HepG2 (cell line): Measurements from ENCODE around the gene SERINC2. TPM values are rescaled to one million over a fixed set of nuclear protein-coding genes. Genes with fewer than 3 reads are reported as not detected.
"Not testable (repeated sequence)": the region's sequence is repeated elsewhere in the genome, so short reads cannot be mapped to it uniquely, and the experiment has no call there.

Experiments
- ATAC-seq: fragments of 200-7000 bp; cut with Tn5 transposase; 3 replicates; pipeline ENCODE4 v1.9.1; 2020; ENCODE audit warnings: mild to moderate bottlenecking, moderate library complexity
- BruUV-seq: library from RNA; stranded (reverse); fragments of 400-500 nt; replicated peaks from 2 replicates; lab custom pipeline; 2021; lab: Mats Ljungman, UMichigan
- CTCF ChIA-PET: fragments of 300-600 bp; formaldehyde crosslinking; extraction: SDS; loops from one replicate; lab custom pipeline; 2021; ENCODE audit warnings: low total read pairs, inconsistent platforms, low intra/inter-chr PET ratio; lab: Yijun Ruan, JAX
- POLR2A ChIA-PET: fragments of 350-600 bp; sonication (Branson Sonifier 250); formaldehyde crosslinking; loops from one replicate; lab custom pipeline; 2020; ENCODE audit warnings: antibody characterized with exemption, inconsistent platforms; lab: Yijun Ruan, JAX
- DNase-seq: peaks from one replicate; pipeline ENCODE4 v3.0.0-alpha.2; 2015; ENCODE audit warnings: low spot score
- FAIRE-seq: peaks from 3 replicates; lab custom pipeline; 2011; peaks lifted over from hg19 to GRCh38; lab: Jason Lieb, UNC
- H2AFZ ChIP-seq: one replicate; pipeline ENCODE4 v1.6.1; 2011; ENCODE audit warnings: low read length, inconsistent platforms
- H3K27ac ChIP-seq: fragments of 300-600 bp; 3 replicates; pipeline ENCODE4 v1.8.0; 2011; ENCODE audit warnings: mixed run types, mild to moderate bottlenecking, mixed read lengths, low read length, inconsistent platforms; ENCODE audit not compliant: insufficient read depth; ENCODE audit errors: extremely low read length
- H3K27me3 ChIP-seq, 2 experiments: fragments of 200-600 bp in 1 of 2; 2 replicates in 1 of 2; 3 replicates in 1 of 2; pipeline versions ENCODE4 v1.6.0 to v1.8.0; 2011; ENCODE audit warnings: low read length in 2 of 2, mild to moderate bottlenecking in 2 of 2, moderate library complexity in 2 of 2, inconsistent platforms in 1 of 2; ENCODE audit not compliant: insufficient read depth in 2 of 2, control insufficient read depth in 1 of 2
- H3K36me3 ChIP-seq, 2 experiments: fragments of 200-600 bp in 1 of 2; replicated peaks in 1 of 2; 2 replicates in 1 of 2; 3 replicates in 1 of 2; pipeline versions ENCODE4 v1.5.1 to v1.8.0; 2011; ENCODE audit warnings: low read length in 2 of 2, inconsistent platforms in 1 of 2; ENCODE audit not compliant: insufficient read depth in 2 of 2, control insufficient read depth in 1 of 2
- H3K4me1 ChIP-seq: 2 replicates; pipeline ENCODE4 v1.5.1; 2012; ENCODE audit warnings: low read length, inconsistent platforms; ENCODE audit not compliant: insufficient read depth
- H3K4me2 ChIP-seq: 2 replicates; pipeline ENCODE4 v1.6.0; 2011; ENCODE audit warnings: low read depth, low read length, inconsistent platforms
- H3K4me3 ChIP-seq, 3 experiments: fragments of 200-600 bp in 1 of 3; sonication (generic), shearing (Covaris generic) in 1 of 3; replicated peaks in 1 of 3; 2 replicates each; pipeline ENCODE4 v1.5.1; 2011 to 2016; ENCODE audit warnings: low read length in 3 of 3, inconsistent platforms in 2 of 3, low read depth in 2 of 3, mild to moderate bottlenecking in 2 of 3, control low read depth in 1 of 3, mixed read lengths in 1 of 3; ENCODE audit not compliant: insufficient read depth in 1 of 3
- H3K79me2 ChIP-seq: one replicate; pipeline ENCODE4 v1.6.1; 2011; ENCODE audit warnings: low read length, inconsistent platforms; ENCODE audit not compliant: insufficient read depth
- H3K9ac ChIP-seq: 2 replicates; pipeline ENCODE4 v1.6.0; 2011; ENCODE audit warnings: mild to moderate bottlenecking, low read depth, low read length, inconsistent platforms; ENCODE audit not compliant: insufficient read depth
- H3K9me3 ChIP-seq: 2 replicates; pipeline ENCODE4 v1.5.1; 2012; ENCODE audit warnings: mild to moderate bottlenecking, low read length
- H4K20me1 ChIP-seq: 2 replicates; pipeline ENCODE4 v1.6.0; 2011; ENCODE audit warnings: inconsistent platforms, mild to moderate bottlenecking, low read length, moderate library complexity; ENCODE audit not compliant: insufficient read depth
- BCL6 ChIP-seq: IDR thresholded peaks from 2 replicates; pipeline ENCODE4 v1.6.1; 2016; ENCODE audit warnings: missing genetic modification reagents, missing compliant biosample characterization
- HNF4A ChIP-seq: sonication (generic); formaldehyde crosslinking; IDR thresholded peaks from 2 replicates; pipeline ENCODE4 v1.4.0; 2020; ENCODE audit warnings: missing genetic modification reagents
- HNF4G ChIP-seq, 2 experiments: sonication (generic) in 1 of 2; formaldehyde crosslinking in 1 of 2; IDR thresholded peaks; 2 replicates each; pipeline versions ENCODE4 v1.4.0 to v1.6.1; 2011 to 2020; ENCODE audit warnings: borderline replicate concordance in 2 of 2, low read depth in 2 of 2, mild to moderate bottlenecking in 2 of 2, low read length in 1 of 2, missing genetic modification reagents in 1 of 2, moderate library complexity in 1 of 2
- NRL ChIP-seq: sonication (generic); formaldehyde crosslinking; IDR thresholded peaks from 2 replicates; pipeline ENCODE4 v1.5.0; 2020; ENCODE audit warnings: missing genetic modification reagents, mild to moderate bottlenecking, moderate library complexity, borderline replicate concordance
- POLR2AphosphoS2 ChIP-seq: IDR thresholded peaks from 2 replicates; pipeline ENCODE4 v1.6.1; 2011; ENCODE audit warnings: low read depth, low read length, improper control_type of control experiment
- RARA ChIP-seq: IDR thresholded peaks from 2 replicates; pipeline ENCODE4 v1.6.1; 2016; ENCODE audit warnings: missing genetic modification reagents, missing compliant biosample characterization
- SALL1 ChIP-seq: sonication (generic); formaldehyde crosslinking; IDR thresholded peaks from 2 replicates; pipeline ENCODE4 v1.8.0; 2022; ENCODE audit warnings: mild to moderate bottlenecking, missing genetic modification reagents
- TEAD2 ChIP-seq: sonication (generic); formaldehyde crosslinking; IDR thresholded peaks from 2 replicates; pipeline ENCODE4 v1.9.0; 2021; ENCODE audit warnings: missing genetic modification reagents
- TEAD3 ChIP-seq: optimal IDR thresholded peaks from 2 replicates; pipeline ENCODE3; 2016; ENCODE audit warnings: borderline replicate concordance
- ZNF761 ChIP-seq: sonication (generic); formaldehyde crosslinking; conservative IDR thresholded peaks from 2 replicates; pipeline ENCODE4 v1.4.0; 2020; ENCODE audit warnings: mild to moderate bottlenecking, missing genetic modification reagents
- ZSCAN25 ChIP-seq: sonication (generic); formaldehyde crosslinking; IDR thresholded peaks from 2 replicates; pipeline ENCODE4 v1.8.0; 2022; ENCODE audit warnings: mild to moderate bottlenecking, missing genetic modification reagents
- ZZZ3 ChIP-seq: sonication (generic); formaldehyde crosslinking; IDR thresholded peaks from 2 replicates; pipeline ENCODE4 v1.4.0; 2020; ENCODE audit warnings: missing genetic modification reagents, mild to moderate bottlenecking, borderline replicate concordance
- WGBS: methylation state at CpG from one replicate; pipeline ENCODE4 v1.1.6; 2017; ENCODE audit warnings: low lambda C conversion rate; 5-methylcytosine and 5-hydroxymethylcytosine counted together
- in situ Hi-C: cut with HindIII; loops from 2 replicates; pipeline ENCODE4 v1.10.0; 2017; ENCODE audit warnings: low pct_unique_long_range_greater_than_20kb; ENCODE audit not compliant: extremely low pct_ligation_motif_present
- intact Hi-C: fragments of 100-400 bp; cut with micrococcal nuclease; formaldehyde crosslinking; loops from one replicate; pipeline ENCODE4 v1.10.0; 2022; ENCODE audit not compliant: unreplicated experiment
- polyA plus RNA-seq, 8 experiments: library from polyadenylated mRNA; depleted of rRNA in 3 of 8; stranded (reverse) in 7 of 8; unstranded in 1 of 8; fragments of >200 nt; fragmentation: Illumina TruSeq in 4 of 8; extraction: Trizol in 4 of 8; gene quantifications; 2 replicates each; pipeline versions ENCODE4 v1.2.1 to v1.2.3, GENCODE V29; 2011 to 2016; ENCODE audit warnings: low read depth in 4 of 8, missing spikeins in 1 of 8, mixed read lengths in 1 of 8; ENCODE audit not compliant: insufficient read depth in 1 of 8
- total RNA-seq, 5 experiments: library from RNA; depleted of rRNA; stranded (reverse); fragments of >200 nt; fragmentation: Illumina TruSeq; extraction: Trizol; gene quantifications; 2 replicates each; pipeline ENCODE4 v1.2.3, GENCODE V29; 2016; ENCODE audit warnings: low read depth in 1 of 5

The SERINC2 gene
- total and polyA plus RNA-seq, 2 of the 13 experiments (the other 11 are each of a cell fraction or from before 2014, with no cell fraction given), result 4.8 to 126 TPM

DNA sequence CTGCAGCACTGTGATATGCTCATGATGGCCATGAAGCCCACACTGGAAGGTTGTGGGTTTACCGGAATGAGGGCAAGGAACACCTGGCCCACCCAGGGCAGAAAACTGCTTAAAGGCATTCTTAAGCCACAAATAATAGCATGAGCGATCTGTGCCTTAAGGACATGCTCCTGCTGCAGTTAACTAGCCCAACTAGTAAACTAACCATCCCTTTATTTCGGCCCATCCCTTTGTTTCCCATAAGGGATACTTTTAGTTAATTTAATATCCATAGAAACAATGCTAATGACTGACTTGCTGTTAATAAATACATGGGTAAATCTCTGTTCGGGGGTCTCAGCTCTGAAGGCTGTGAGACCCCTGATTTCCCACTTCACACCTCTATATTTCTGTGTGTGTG lies 67.4 kb downstream of the SERINC2 start:
- peaks cover 35% of the 10 kb centered on the region for H3K4me1 ChIP-seq
- H3K79me2 ChIP-seq, FAIRE-seq, DNase-seq, intact Hi-C loops, H3K9ac ChIP-seq, H4K20me1 ChIP-seq, H3K27me3 ChIP-seq, H3K4me3 ChIP-seq, CTCF ChIA-PET, H3K4me2 ChIP-seq, POLR2A ChIA-PET, H2AFZ ChIP-seq, H3K9me3 ChIP-seq, ATAC-seq, BruUV-seq, in situ Hi-C loops, H3K36me3 ChIP-seq, H3K27ac ChIP-seq: not testable (repeated sequence)
- 47% methylated on average over 4 of the region's 4 CpGs for WGBS
- TF ChIP-seq ZNF761 (CRISPR knock-in tag), result peak; percentile 93; the same call in 1 of the 2 replicates

DNA sequence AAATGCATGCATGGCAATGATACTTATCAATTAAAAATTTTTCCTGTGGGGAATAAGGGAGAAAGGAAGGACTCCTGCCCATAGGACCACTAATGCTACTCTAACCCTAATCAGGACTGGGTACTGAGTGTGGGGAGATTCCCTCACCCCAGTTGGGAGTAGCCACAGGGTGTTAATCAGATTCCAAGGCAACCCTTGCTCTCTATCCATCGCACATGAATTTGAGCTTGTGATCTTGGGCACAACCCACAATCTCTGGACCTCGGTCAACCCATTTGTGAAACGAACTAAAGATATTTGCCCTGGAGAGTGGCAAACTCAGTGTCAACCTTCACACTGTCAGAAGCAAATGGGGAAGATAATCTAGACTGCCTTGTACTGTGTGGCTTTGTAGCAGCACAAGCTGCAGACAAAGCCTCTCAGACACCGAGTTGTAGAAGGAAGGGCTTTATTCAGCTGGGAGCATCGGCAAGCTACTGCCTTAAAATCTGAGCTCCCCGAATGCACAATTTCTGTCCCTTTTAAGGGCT lies 69.5 kb downstream of the SERINC2 start:
- H3K27me3 ChIP-seq, result no peaks in the 10 kb centered on the region; a peak in 1 of 5 replicates
- in situ Hi-C loops, result no loop called here
- H3K27ac ChIP-seq, result no peak overlapping the region
- ATAC-seq (peak; percentile 72), FAIRE-seq (no peak), DNase-seq (no peak)
- H3K4me3 ChIP-seq, result 0 out of 6 replicates have a peak overlapping the region, but pooled peaks of 1 of the 3 experiments have one; percentile 29
- peak overlapping the region; percentile 9; the same call in 1 of the 2 replicates for H3K9ac ChIP-seq
- CTCF ChIA-PET, result no interaction called here
- WGBS, result 2% methylated on average over 5 of the region's 6 CpGs
- no peak overlapping the region for H2AFZ ChIP-seq
- H3K36me3 ChIP-seq, result no peaks in the 10 kb centered on the region
- no peaks in the 10 kb centered on the region for H3K79me2 ChIP-seq
- H3K9me3 ChIP-seq, result 0 out of 2 replicates have a peak, but pooled peaks cover 5% of the 10 kb centered on the region
- intact Hi-C loops, result no loop called here
- H3K4me2 ChIP-seq, result peak overlapping the region; percentile 62
- TF ChIP-seq NRL (CRISPR knock-in tag), result no peak
- TF ChIP-seq BCL6, result peak; percentile 38
- no peak for TF ChIP-seq ZSCAN25
- TF ChIP-seq TEAD2 (CRISPR knock-in tag), result no peak
- TF ChIP-seq HNF4G (IDR thresholded peaks at IDR 0.05; ENCODE audit: borderline replicate concordance, low read depth, low read length), result peak; percentile 36; the same call in 1 of the 2 replicates
- TF ChIP-seq HNF4G (CRISPR knock-in tag; IDR thresholded peaks at IDR 0.05; ENCODE audit: borderline replicate concordance, low read depth), result no peak
- TF ChIP-seq TEAD3 (CRISPR knock-in tag), result peak; percentile 47
- TF ChIP-seq POLR2AphosphoS2, result no peak
- TF ChIP-seq HNF4A (CRISPR knock-in tag), result peak; percentile 56
- no peak for TF ChIP-seq ZZZ3 (CRISPR knock-in tag)
- 0 out of 2 replicates have a peak, but pooled peaks have one; percentile 23 for TF ChIP-seq SALL1 (CRISPR knock-in tag)
- TF ChIP-seq RARA (CRISPR knock-in tag), result 0 out of 2 replicates have a peak, but pooled peaks have one; percentile 14
- POLR2A ChIA-PET, result interaction anchor here (1.2 kb wide), 1 partner anchor 27 kb away, joined by 3 read pairs; no protein-coding TSS in a partner anchor
- H3K4me1 ChIP-seq, result peaks cover 46% of the 10 kb centered on the region
- H4K20me1 ChIP-seq, result no peaks in the 10 kb centered on the region
- BruUV-seq, result no TSS peak
